WI38 (cell line): ENCODE results near the gene USHBP1.

ENCODE experiments used
- H3K4me3 ChIP-seq: 2 replicates; pipeline ENCODE4 v1.5.1; 2011; ENCODE audit warnings: low read depth, mild to moderate bottlenecking, control low read depth, low read length
- TF ChIP-seq, protein P1 (sequence below): IDR thresholded peaks from 2 replicates; pipeline ENCODE4 v1.5.1; 2012; ENCODE audit warnings: low read depth, mild to moderate bottlenecking, control low read depth, low read length

The USHBP1 gene, protein sequence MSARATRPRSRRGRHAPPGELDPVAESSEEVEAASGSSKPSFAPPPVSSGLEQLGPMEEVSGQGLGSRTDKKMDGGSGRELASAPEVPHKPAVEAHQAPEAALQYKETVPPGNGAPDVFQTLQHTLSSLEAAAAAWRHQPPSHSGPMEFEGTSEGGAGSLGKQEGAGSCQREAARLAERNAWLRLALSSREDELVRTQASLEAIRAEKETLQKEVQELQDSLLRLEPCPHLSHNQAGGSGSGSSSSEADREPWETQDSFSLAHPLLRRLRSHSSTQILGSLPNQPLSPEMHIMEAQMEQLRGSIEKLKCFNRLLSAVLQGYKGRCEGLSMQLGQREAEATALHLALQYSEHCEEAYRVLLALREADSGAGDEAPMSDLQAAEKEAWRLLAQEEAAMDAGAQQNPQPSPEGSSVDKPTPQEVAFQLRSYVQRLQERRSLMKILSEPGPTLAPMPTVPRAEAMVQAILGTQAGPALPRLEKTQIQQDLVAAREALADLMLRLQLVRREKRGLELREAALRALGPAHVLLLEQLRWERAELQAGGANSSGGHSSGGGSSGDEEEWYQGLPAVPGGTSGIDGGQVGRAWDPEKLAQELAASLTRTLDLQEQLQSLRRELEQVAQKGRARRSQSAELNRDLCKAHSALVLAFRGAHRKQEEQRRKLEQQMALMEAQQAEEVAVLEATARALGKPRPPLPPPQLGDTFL

DNA sequence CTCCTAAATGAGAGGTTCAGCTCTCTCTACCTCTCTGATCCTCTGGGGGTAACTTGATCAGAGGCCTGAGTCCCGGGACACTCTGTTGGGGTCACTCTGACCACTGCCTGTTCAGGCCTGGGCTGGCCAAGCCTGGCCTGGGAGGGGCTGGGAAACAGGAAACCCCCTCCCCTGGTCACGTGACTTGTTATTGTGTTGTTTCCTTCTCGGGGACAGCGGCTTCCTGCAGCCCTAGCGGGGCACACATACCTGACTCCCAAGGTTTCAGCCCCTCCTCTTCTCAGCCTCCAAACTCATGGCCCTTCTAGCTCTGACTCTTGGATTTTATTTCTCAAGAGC lies at the start of gene USHBP1:
Gene USHBP1, minus strand, starts transcription at position 105 of the 339 bp plus-strand sequence. CDS start 446 bp downstream, outside the sequence.
- TF ChIP-seq, protein P1, sequence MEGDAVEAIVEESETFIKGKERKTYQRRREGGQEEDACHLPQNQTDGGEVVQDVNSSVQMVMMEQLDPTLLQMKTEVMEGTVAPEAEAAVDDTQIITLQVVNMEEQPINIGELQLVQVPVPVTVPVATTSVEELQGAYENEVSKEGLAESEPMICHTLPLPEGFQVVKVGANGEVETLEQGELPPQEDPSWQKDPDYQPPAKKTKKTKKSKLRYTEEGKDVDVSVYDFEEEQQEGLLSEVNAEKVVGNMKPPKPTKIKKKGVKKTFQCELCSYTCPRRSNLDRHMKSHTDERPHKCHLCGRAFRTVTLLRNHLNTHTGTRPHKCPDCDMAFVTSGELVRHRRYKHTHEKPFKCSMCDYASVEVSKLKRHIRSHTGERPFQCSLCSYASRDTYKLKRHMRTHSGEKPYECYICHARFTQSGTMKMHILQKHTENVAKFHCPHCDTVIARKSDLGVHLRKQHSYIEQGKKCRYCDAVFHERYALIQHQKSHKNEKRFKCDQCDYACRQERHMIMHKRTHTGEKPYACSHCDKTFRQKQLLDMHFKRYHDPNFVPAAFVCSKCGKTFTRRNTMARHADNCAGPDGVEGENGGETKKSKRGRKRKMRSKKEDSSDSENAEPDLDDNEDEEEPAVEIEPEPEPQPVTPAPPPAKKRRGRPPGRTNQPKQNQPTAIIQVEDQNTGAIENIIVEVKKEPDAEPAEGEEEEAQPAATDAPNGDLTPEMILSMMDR = no peak
- no peak within 1 kb of the TSS for H3K4me3 ChIP-seq

DNA sequence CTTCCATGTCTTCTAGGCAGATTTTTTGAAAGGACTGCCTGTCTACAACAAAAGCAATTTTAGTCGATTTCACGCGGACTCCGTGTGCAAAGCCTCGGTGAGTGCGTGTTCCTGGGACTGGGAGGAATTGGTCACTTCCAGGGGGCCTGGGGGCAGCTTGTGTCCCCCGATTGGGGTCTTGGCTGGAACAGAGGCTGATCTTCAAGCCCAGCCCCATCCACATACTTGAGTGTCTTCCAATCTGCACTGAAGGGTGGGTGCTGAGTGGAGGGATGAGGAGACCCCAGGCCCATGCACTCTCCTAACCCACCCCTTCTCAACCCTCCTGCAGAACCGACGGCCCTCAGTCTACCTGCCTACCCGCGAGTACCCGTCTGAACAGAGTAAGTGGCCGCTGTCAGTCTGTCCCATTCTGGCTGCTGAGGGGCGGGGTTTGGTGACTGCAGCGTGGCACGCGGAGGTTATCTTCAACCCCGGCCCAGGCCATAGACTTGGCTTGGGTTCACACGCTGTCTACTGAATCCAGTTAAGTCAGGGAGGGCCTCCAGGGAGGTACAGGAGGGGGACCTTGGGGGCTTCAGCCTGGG lies 49.6 kb upstream of the USHBP1 start:
- no peak overlapping the region for H3K4me3 ChIP-seq
- TF ChIP-seq, protein P1 = no peak

DNA sequence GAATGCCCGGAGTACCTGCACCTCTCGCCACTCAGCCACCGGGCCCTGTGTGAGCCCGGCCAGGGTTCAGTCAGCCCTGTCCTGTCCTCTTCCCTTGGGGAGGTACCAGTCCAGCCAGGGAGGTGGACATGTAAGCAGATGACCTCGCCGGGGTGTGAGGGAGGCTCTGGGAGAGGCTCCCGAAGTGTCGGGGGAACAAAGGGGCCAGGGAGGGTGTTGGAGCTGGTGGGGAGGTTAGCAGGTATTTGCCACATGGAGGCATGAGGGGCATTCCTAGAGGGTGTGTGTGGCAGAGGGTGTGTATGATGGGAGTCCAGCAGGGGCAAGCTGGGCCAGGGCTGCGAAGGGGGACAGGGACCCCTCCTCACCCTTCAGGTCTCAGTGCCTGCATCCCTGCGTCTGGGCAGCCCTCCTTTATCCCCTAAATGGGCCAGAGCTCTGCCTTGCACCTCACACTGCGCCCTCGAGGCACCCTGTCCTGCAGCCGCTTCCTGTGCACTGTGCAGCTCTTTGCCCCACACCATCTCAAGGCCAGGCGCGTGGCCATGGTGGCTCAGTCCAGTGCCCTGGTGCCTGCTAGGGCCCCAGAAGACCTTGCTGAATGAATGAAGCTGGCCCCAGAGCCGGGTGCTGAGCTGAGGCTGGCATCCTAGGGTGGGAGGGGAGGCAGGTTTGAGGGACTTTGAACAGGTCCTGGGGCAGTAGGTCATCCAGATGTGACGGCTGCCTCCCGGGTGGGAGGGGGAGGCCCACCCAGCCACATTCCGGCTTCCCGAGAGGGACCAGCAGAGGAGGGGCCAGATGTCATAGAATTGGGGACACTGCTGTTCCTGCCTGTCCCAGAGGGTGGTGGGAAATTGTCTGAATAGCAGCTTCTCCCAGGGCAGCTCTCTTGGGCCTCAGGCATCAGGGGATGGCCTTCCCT lies 47.9 kb upstream of the USHBP1 start:
- peak overlapping the region; percentile 29; the same call in 1 of the 2 replicates for H3K4me3 ChIP-seq
- TF ChIP-seq, protein P1 = no peak

DNA sequence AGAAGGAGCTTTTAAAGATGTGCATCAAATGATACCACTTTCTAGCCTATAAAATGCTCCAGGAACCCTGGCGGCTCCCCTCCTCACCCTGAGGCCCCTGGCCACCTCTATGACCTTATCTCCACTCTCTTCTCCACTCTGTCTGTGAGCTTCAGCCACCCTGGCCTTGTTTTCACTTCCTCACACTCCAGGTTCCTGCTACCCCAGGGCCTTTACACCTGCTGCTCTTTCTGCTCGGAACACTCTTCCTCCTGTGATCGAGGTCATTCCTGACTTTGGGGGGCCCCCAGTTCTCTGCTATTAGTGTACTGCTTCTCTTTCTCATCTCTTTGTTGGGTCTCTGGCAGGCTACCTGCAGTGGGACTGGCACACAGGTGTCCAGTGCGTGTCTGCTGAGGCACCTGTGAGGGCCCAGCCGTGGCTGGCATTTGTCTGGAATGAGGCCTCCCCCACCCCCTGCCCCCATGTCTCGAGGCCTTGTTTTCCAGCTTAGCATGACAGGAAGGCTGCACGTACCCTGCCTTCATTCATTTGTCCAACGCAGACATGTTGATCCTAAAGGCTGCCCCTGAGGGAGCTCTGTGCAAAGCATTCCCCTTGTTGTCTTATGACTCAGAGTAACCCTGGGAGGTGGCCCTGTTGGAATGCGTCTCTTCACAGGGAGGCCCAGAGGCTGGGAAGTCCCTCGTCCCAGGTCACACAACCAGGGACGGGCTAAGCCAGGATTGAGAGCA lies 47.1 kb upstream of the USHBP1 start:
- peak overlapping the region; percentile 29; the same call in 1 of the 2 replicates for H3K4me3 ChIP-seq
- TF ChIP-seq, protein P1 = no peak

DNA sequence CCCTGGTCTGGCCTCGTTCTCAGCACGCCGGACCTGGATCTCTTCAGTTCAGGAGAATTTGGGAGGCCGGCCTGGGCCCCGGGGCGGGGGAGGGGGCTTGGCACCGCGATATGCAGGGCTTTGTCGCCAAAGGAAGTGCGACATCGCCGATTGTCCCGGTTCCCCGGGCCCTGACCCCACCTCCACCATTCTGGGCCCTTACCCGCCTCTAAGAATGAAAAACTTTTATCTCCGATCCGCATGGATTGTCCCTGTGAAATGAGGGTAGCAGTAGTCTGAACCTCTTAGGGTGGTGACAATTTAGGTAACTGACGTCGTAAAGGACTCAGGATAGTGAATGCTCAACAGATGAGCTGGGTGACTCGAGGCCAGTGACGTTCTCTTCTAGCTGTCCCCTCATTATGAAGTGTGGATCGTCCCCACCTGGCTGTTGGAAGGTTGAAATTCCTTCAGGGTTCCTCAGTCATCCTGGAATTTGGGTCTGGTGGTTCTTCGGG lies 45.5 kb upstream of the USHBP1 start:
- H3K4me3 ChIP-seq = peak overlapping the region; percentile 99
- TF ChIP-seq, protein P1 = no peak
